Stimulated activated CD4-positive, alpha-beta T cell treated with anti-CD3 and anti-CD28 coated beads, Interleukin-15, amount 100 ng/mL, for 48 hours (primary cell): ENCODE results near the gene ARHGEF17.

Experiments
- DNase-seq, 2 donors: peaks; one replicate each; pipeline ENCODE4 v3.0.0-alpha.2; 2020; ENCODE audit warnings: low read depth in 2 of 2

The ARHGEF17 gene

GRCh38 chr11:73331138-73331916, 23.3 kb downstream of the ARHGEF17 start:
- no peak for DNase-seq

- no peak for DNase-seq
These were observed 25.1 kb downstream of the ARHGEF17 start for GRCh38 chr11:73333173-73333572.

GRCh38 chr11:73333640-73334383, 25.7 kb downstream of the ARHGEF17 start:
- DNase-seq: no peak

GRCh38 chr11:73334384-73335203, 26.5 kb downstream of the ARHGEF17 start:
- DNase-seq: no peak

GRCh38 chr11:73335204-73335923, 27.3 kb downstream of the ARHGEF17 start:
- peak; percentile 47 to 62 for DNase-seq

- no peak for DNase-seq
These were observed 29.8 kb downstream of the ARHGEF17 start for GRCh38 chr11:73337846-73338245.

- DNase-seq: no peak
These were observed 30.2 kb downstream of the ARHGEF17 start for GRCh38 chr11:73338279-73338678.

- DNase-seq: no peak
These were observed 32.1 kb downstream of the ARHGEF17 start for GRCh38 chr11:73340164-73340563.

- DNase-seq: no peak
These were observed 34.6 kb downstream of the ARHGEF17 start for GRCh38 chr11:73342633-73343032.

GRCh38 chr11:73343076-73343873, 35.2 kb downstream of the ARHGEF17 start:
- DNase-seq: no peak

GRCh38 chr11:73344191-73344607, 36.1 kb downstream of the ARHGEF17 start:
- DNase-seq: no peak

- no peak for DNase-seq
These were observed 37.5 kb downstream of the ARHGEF17 start for GRCh38 chr11:73345481-73346160.

GRCh38 chr11:73346186-73346935, 38.3 kb downstream of the ARHGEF17 start:
- no peak for DNase-seq

- no peak for DNase-seq
These were observed 39.0 kb downstream of the ARHGEF17 start for GRCh38 chr11:73347067-73347466.

GRCh38 chr11:73348838-73349237, 40.8 kb downstream of the ARHGEF17 start:
- no peak for DNase-seq

GRCh38 chr11:73349633-73350032, 41.6 kb downstream of the ARHGEF17 start:
- DNase-seq: no peak

GRCh38 chr11:73350908-73351636, 43.0 kb downstream of the ARHGEF17 start:
- DNase-seq: peak; percentile 22 to 29

GRCh38 chr11:73353422-73353821, 45.3 kb downstream of the ARHGEF17 start:
- DNase-seq: no peak

- no peak for DNase-seq
These were observed 47.0 kb downstream of the ARHGEF17 start for GRCh38 chr11:73355109-73355508.
